PC-3 (cell line): ENCODE measurements around the gene MACO1.

ENCODE experiments used
- EZH2 ChIP-seq: fragments of 300-600 bp; sonication (generic); IDR thresholded peaks from one replicate; pipeline ENCODE4 v1.6.1; 2017; ENCODE audit warnings: antibody characterized with exemption, mild to moderate bottlenecking, low read length; ENCODE audit not compliant: unreplicated experiment
- EZH2phosphoT487 ChIP-seq: fragments of 300-600 bp; sonication (generic); IDR thresholded peaks from 2 replicates; pipeline ENCODE4 v1.6.1; 2018; ENCODE audit warnings: mild to moderate bottlenecking, antibody characterized with exemption, low read length, borderline replicate concordance
- TF ChIP-seq, protein P1 (sequence below): fragments of 300-600 bp; sonication (generic); conservative IDR thresholded peaks from 2 replicates; pipeline ENCODE4 v1.5.1; 2017; ENCODE audit warnings: antibody characterized with exemption, low read depth, mild to moderate bottlenecking, low read length

DNA sequence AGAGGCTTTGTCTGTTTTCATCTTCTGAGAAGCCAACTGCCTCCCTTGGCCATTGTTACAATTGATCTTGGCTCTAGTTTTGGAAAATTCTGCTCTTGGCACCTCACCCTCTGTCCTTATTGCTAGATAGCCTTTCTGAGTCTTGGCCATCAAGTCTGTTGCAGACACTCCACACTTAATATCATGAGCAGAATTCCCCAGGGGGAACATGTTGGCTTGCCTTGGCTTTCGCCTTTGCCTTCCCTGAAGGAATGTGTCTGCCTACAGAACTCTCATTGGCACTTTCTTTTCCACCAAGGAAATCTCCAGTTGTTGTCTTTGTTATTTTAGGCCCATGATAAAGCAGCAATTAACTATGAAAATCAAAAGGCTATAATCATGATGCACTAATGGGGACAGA lies 70.0 kb downstream of the MACO1 start:
- TF ChIP-seq, protein P1, sequence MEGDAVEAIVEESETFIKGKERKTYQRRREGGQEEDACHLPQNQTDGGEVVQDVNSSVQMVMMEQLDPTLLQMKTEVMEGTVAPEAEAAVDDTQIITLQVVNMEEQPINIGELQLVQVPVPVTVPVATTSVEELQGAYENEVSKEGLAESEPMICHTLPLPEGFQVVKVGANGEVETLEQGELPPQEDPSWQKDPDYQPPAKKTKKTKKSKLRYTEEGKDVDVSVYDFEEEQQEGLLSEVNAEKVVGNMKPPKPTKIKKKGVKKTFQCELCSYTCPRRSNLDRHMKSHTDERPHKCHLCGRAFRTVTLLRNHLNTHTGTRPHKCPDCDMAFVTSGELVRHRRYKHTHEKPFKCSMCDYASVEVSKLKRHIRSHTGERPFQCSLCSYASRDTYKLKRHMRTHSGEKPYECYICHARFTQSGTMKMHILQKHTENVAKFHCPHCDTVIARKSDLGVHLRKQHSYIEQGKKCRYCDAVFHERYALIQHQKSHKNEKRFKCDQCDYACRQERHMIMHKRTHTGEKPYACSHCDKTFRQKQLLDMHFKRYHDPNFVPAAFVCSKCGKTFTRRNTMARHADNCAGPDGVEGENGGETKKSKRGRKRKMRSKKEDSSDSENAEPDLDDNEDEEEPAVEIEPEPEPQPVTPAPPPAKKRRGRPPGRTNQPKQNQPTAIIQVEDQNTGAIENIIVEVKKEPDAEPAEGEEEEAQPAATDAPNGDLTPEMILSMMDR, result no peak
- TF ChIP-seq EZH2phosphoT487 (no peak), EZH2 (no peak)
